ENCODE measurements around the gene ZNF689.
"Not testable (repeated sequence)": the region's sequence is repeated elsewhere in the genome, so short reads cannot be mapped to it uniquely, and the experiment has no call there.

- TF ChIP-seq CTCF (IDR thresholded peaks at IDR 0.05 in 2 of 3, conservative IDR thresholded peaks at IDR 0.05 in 1 of 3; ENCODE audit: borderline replicate concordance in 1 of 3, insufficient read depth in 1 of 3, low read depth in 2 of 3, low read length in 2 of 3); RAD21 (IDR thresholded peaks at IDR 0.05; ENCODE audit: low read depth); MAX (IDR thresholded peaks at IDR 0.05); EZH2phosphoT487 (IDR thresholded peaks at IDR 0.05; ENCODE audit: borderline replicate concordance): not testable (repeated sequence)
Observed at GRCh38 chr16:30632454-30632853, 22.3 kb upstream of the ZNF689 start.
